Measurements from ENCODE around the gene ENPP6. TPM values are rescaled to one million over a fixed set of nuclear protein-coding genes. Genes with fewer than 3 reads are reported as not detected.

ENPP6 gene
- total RNA-seq, 2 experiments from 2014 or later = not detected

DNA sequence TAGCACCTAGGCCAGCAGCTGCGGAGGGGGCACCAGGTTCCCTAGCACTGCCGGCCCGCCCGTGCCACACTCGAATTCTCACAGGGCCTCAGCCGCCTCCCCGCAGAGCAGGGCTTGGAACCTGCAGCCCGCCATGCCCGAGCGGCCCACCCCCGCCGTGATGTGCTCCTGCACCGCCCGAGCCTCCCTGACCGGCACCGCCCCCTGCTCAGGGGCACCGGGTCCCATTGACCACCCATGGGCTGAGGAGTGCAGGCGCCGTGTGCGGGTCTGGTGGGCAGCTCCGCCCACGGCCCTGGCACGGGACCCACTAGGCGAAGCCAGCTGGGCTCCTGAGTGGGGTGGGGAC, 35.4 kb upstream of the ENPP6 start:
- no peak overlapping the region for H3K27ac Mint-ChIP-seq
- H3K4me1 Mint-ChIP-seq (ENCODE audit: low read depth) = peaks cover 20% of the 10 kb centered on the region
- CTCF ChIA-PET = interaction anchor here (0.5 to 4.3 kb wide), 5 partner anchors 10 to 157 kb away, joined by 5 to 52 read pairs (median 7); no protein-coding TSS in a partner anchor
- no peaks in the 10 kb centered on the region for H3K27me3 Mint-ChIP-seq (ENCODE audit: low read depth)
- no peak for DNase-seq
- no peaks in the 10 kb centered on the region for H3K36me3 Mint-ChIP-seq (ENCODE audit: low read depth)
- intact Hi-C loops (cut with micrococcal nuclease) = loop anchor here (5.0 kb wide), 1 partner anchor 156 kb away; no protein-coding TSS in a partner anchor
- no peak overlapping the region for H3K4me3 Mint-ChIP-seq
- H3K9me3 Mint-ChIP-seq = peaks cover 1% of the 10 kb centered on the region

DNA sequence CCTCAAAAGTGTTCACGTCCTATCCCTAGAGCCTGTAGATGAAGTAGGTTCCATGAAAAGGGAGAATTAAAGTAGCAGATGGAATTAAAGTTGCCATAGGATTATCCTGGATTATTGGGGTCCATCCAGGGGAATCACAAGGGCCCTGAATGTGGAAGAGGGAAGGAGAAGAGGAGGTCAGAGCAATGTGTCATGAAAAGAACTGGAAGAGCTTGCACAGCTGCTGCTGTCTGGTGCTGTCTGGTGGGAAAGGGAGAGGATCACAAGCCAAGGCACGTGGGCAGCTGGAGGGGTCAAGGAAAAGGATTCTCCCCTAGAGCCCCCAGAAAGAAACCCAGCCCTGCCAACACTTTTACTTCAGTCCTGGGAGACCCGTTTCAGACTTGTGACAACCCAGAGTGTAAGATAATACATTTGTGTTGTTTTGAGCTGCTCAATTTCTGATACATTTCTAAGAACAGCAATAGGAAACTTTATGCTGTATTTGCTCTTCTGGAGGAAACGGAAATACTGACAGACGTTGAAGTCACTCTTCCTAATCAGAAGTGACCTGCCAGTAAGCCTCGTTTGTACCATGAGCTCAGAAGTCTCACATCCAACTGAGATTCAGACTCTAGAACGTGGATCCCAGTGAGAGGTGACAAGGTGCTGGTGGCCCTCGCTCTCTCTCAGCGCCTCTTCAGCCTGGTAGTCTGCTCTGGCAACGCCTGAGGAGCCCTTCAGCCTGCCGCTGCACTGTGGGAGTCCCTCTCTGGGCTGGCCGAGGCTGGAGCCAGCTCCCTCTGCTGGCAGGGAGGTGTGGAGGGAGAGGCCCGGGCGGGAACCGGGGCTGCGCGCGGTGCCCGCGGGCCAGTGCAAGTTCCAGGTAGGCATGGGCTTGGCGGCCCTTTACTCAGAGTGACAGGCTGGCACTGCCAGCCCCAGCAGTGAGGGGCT, 34.7 kb upstream of the ENPP6 start:
- no peak for DNase-seq
- H3K9me3 Mint-ChIP-seq = peaks cover 1% of the 10 kb centered on the region
- intact Hi-C loops (cut with micrococcal nuclease) = loop anchor here (5.0 kb wide), 1 partner anchor 155 kb away; no protein-coding TSS in a partner anchor

GRCh38 chr4:184251670-184251980, 34.0 kb upstream of the ENPP6 start:
- no peak for DNase-seq
- H3K27me3 Mint-ChIP-seq (ENCODE audit: low read depth) = no peaks in the 10 kb centered on the region
- intact Hi-C loops (cut with micrococcal nuclease) = loop anchor here (1.0 to 5.0 kb wide), 3 partner anchors 21 to 154 kb away; no protein-coding TSS in a partner anchor
- peaks cover 1% of the 10 kb centered on the region for H3K9me3 Mint-ChIP-seq
- H3K27ac Mint-ChIP-seq = no peak overlapping the region
- H3K36me3 Mint-ChIP-seq (ENCODE audit: low read depth) = no peaks in the 10 kb centered on the region
- CTCF ChIA-PET = interaction anchor here (1.0 to 4.3 kb wide), 11 partner anchors 8 to 162 kb away, joined by 3 to 52 read pairs (median 5); partner anchors contain the start of gene ENPP6
- H3K4me3 Mint-ChIP-seq = no peak overlapping the region
- peaks cover 20% of the 10 kb centered on the region for H3K4me1 Mint-ChIP-seq (ENCODE audit: low read depth)

More for the DNA sequence above, 34.7 kb upstream of the ENPP6 start:
- peak overlapping the region; percentile 78 for H3K27ac Mint-ChIP-seq
- CTCF ChIA-PET = interaction anchor here (0.5 to 4.3 kb wide), 10 partner anchors 7 to 224 kb away, joined by 3 to 52 read pairs (median 6); no protein-coding TSS in a partner anchor
- H3K36me3 Mint-ChIP-seq (ENCODE audit: low read depth) = no peaks in the 10 kb centered on the region
- H3K27me3 Mint-ChIP-seq (ENCODE audit: low read depth) = no peaks in the 10 kb centered on the region
- H3K4me1 Mint-ChIP-seq (ENCODE audit: low read depth) = peaks cover 20% of the 10 kb centered on the region
- no peak overlapping the region for H3K4me3 Mint-ChIP-seq

GRCh38 chr4:184250795-184251669, 33.4 kb upstream of the ENPP6 start:
- Mint-ChIP-seq H3K9me3 (peaks cover 1% of the 10 kb centered on the region), H3K36me3 (ENCODE audit: low read depth) (no peaks in the 10 kb centered on the region), H3K4me3 (no peak overlapping the region), H3K4me1 (ENCODE audit: low read depth) (peaks cover 20% of the 10 kb centered on the region), H3K27me3 (ENCODE audit: low read depth) (no peaks in the 10 kb centered on the region), H3K27ac (no peak overlapping the region)
- DNase-seq = peak; percentile 47
- CTCF ChIA-PET = interaction anchor here (0.6 to 4.3 kb wide), 13 partner anchors 9 to 410 kb away, joined by 3 to 52 read pairs (median 5); partner anchors contain the start of gene ENPP6
- intact Hi-C loops (cut with micrococcal nuclease) = loop anchor here (1.0 to 5.0 kb wide), 5 partner anchors 14 to 411 kb away; no protein-coding TSS in a partner anchor

- CTCF ChIA-PET = interaction anchor here (0.7 to 2.1 kb wide), 2 partner anchors 10 to 17 kb away, joined by 4 to 8 read pairs; no protein-coding TSS in a partner anchor
- Mint-ChIP-seq H3K4me3 (no peak overlapping the region), H3K27me3 (ENCODE audit: low read depth) (no peaks in the 10 kb centered on the region), H3K9me3 (no peaks in the 10 kb centered on the region), H3K36me3 (ENCODE audit: low read depth) (no peaks in the 10 kb centered on the region), H3K4me1 (ENCODE audit: low read depth) (peaks cover 20% of the 10 kb centered on the region), H3K27ac (no peak overlapping the region)
- no peak for DNase-seq
- intact Hi-C loops (cut with micrococcal nuclease) = no loop called here
Observed at GRCh38 chr4:184248216-184248615, 30.5 kb upstream of the ENPP6 start.

- H3K36me3 Mint-ChIP-seq (ENCODE audit: low read depth) = no peaks in the 10 kb centered on the region
- CTCF ChIA-PET = interaction anchor here (0.7 to 2.1 kb wide), 4 partner anchors 10 to 17 kb away, joined by 4 to 8 read pairs (median 4); no protein-coding TSS in a partner anchor
- intact Hi-C loops (cut with micrococcal nuclease) = no loop called here
- H3K27ac Mint-ChIP-seq = no peak overlapping the region
- H3K9me3 Mint-ChIP-seq = no peaks in the 10 kb centered on the region
- no peaks in the 10 kb centered on the region for H3K27me3 Mint-ChIP-seq (ENCODE audit: low read depth)
- H3K4me1 Mint-ChIP-seq (ENCODE audit: low read depth) = peaks cover 18% of the 10 kb centered on the region
- H3K4me3 Mint-ChIP-seq = no peak overlapping the region
- DNase-seq = no peak
Observed at GRCh38 chr4:184247421-184247820, 29.7 kb upstream of the ENPP6 start.

GRCh38 chr4:184246426-184246825, 28.8 kb upstream of the ENPP6 start:
- CTCF ChIA-PET = interaction anchor here (1.2 to 2.1 kb wide), 2 partner anchors 18 to 79 kb away, joined by 8 read pairs; no protein-coding TSS in a partner anchor
- Mint-ChIP-seq H3K36me3 (ENCODE audit: low read depth) (no peaks in the 10 kb centered on the region), H3K27me3 (ENCODE audit: low read depth) (no peaks in the 10 kb centered on the region), H3K27ac (no peak overlapping the region), H3K4me1 (ENCODE audit: low read depth) (peaks cover 9% of the 10 kb centered on the region), H3K4me3 (no peak overlapping the region), H3K9me3 (no peaks in the 10 kb centered on the region)
- DNase-seq = no peak
- intact Hi-C loops (cut with micrococcal nuclease) = no loop called here

DNA sequence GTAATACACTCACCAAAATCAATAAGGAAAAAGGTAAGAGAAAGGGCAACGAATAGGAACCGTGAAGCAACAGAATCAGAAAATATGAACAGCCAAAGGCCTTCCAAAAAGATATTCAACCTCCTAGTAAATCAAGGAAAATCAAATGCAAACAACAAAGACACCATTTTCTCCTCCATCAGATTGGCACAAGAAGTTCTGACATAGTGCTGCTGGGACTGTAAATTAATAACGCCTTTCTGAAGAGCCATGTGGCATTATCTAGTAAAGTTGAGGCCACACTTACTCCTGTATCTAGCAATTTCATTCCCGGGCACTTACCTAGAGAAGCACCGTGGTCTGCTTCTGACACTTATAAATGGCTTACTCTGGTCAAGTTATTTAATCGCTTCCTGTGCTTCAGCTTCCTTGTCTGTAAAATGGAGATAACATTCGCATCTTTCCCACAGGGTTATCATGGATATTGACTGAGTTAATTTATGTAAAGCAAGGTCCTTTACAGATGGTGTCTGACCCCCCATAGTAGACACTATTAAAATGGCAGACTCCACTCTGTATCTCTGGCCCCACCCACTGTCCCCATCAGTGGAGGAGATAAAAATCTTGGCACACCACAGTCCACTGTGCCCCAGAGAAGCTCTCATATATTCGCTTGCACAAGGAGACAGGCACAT, 20.5 kb upstream of the ENPP6 start:
- intact Hi-C loops (cut with micrococcal nuclease) = loop anchor here (5.0 to 10.0 kb wide), 3 partner anchors 587 to 1323 kb away; partner anchors contain the start of genes ACSL1 and DCTD
- Mint-ChIP-seq H3K4me3 (peak overlapping the region; percentile 16), H3K27me3 (ENCODE audit: low read depth) (no peaks in the 10 kb centered on the region), H3K27ac (peak overlapping the region; percentile 93), H3K36me3 (ENCODE audit: low read depth) (no peaks in the 10 kb centered on the region), H3K4me1 (ENCODE audit: low read depth) (peaks cover 40% of the 10 kb centered on the region), H3K9me3 (no peaks in the 10 kb centered on the region)
- CTCF ChIA-PET = interaction anchor here (1.1 to 1.3 kb wide), 2 partner anchors 10 to 70 kb away, joined by 4 to 5 read pairs; no protein-coding TSS in a partner anchor
- DNase-seq = no peak

GRCh38 chr4:184237612-184238011, 19.9 kb upstream of the ENPP6 start:
- peaks cover 40% of the 10 kb centered on the region for H3K4me1 Mint-ChIP-seq (ENCODE audit: low read depth)
- no peaks in the 10 kb centered on the region for H3K9me3 Mint-ChIP-seq
- intact Hi-C loops (cut with micrococcal nuclease) = loop anchor here (1.0 to 10.0 kb wide), 11 partner anchors 13 to 1323 kb away; partner anchors contain the start of genes ACSL1, CASP3, CDKN2AIP and CENPU
- H3K36me3 Mint-ChIP-seq (ENCODE audit: low read depth) = no peaks in the 10 kb centered on the region
- H3K4me3 Mint-ChIP-seq = peak overlapping the region; percentile 32
- CTCF ChIA-PET = interaction anchor here (0.6 to 1.3 kb wide), 5 partner anchors 10 to 766 kb away, joined by 3 to 5 read pairs (median 4); no protein-coding TSS in a partner anchor
- DNase-seq = peak; percentile 84
- peak overlapping the region; percentile 93 for H3K27ac Mint-ChIP-seq
- no peaks in the 10 kb centered on the region for H3K27me3 Mint-ChIP-seq (ENCODE audit: low read depth)

- Mint-ChIP-seq H3K36me3 (ENCODE audit: low read depth) (no peaks in the 10 kb centered on the region), H3K4me1 (ENCODE audit: low read depth) (peaks cover 42% of the 10 kb centered on the region), H3K4me3 (no peak overlapping the region), H3K9me3 (no peaks in the 10 kb centered on the region), H3K27ac (no peak overlapping the region), H3K27me3 (ENCODE audit: low read depth) (no peaks in the 10 kb centered on the region)
- intact Hi-C loops (cut with micrococcal nuclease) = loop anchor here (5.0 to 10.0 kb wide), 3 partner anchors 589 to 1321 kb away; partner anchors contain the start of genes ACSL1 and DCTD
- DNase-seq = no peak
- CTCF ChIA-PET = interaction anchor here (0.6 to 1.9 kb wide), 3 partner anchors 12 to 68 kb away, joined by 3 to 7 read pairs (median 3); no protein-coding TSS in a partner anchor
Observed at GRCh38 chr4:184235526-184235925, 17.9 kb upstream of the ENPP6 start.

DNA sequence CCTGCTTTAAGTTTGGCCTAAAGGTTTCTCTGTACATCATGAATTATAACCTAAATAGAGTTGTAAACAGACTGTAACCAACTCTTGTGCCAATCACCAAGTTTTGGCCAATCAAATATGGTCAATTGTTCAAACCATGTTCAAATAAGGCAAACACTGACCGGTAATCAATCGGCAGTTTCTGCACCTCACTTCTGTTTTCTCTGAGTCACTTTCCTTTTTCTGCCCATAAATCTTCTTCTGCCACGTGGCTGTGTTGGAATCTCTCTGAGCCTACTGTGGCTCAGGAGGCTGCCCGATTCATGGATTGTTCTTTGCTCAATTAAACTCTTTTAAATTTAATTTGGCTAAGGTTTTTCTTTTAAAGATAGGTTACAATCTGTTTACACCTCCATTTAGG, 16.5 kb upstream of the ENPP6 start:
- Mint-ChIP-seq H3K36me3 (ENCODE audit: low read depth) (no peaks in the 10 kb centered on the region), H3K4me3 (no peak overlapping the region), H3K9me3 (no peaks in the 10 kb centered on the region), H3K4me1 (ENCODE audit: low read depth) (peaks cover 52% of the 10 kb centered on the region), H3K27ac (no peak overlapping the region), H3K27me3 (ENCODE audit: low read depth) (no peaks in the 10 kb centered on the region)
- DNase-seq = no peak
- intact Hi-C loops (cut with micrococcal nuclease) = loop anchor here (10.0 kb wide), 2 partner anchors 591 to 1319 kb away; partner anchors contain the start of genes ACSL1 and DCTD
- CTCF ChIA-PET = interaction anchor here (0.6 to 1.2 kb wide), 2 partner anchors 10 to 32 kb away, joined by 3 to 7 read pairs; no protein-coding TSS in a partner anchor

All from activated naive CD4-positive, alpha-beta T cell treated with anti-CD3 and anti-CD28 coated beads for 36 hours (primary cell).